C4-2B (cell line): ENCODE measurements around the gene BDH1.
A peak's percentile ranks its signal among the peaks of the same experiment; 100 is the strongest.
"Not testable (repeated sequence)": the region's sequence is repeated elsewhere in the genome, so short reads cannot be mapped to it uniquely, and the experiment has no call there.

Experiments used
- H3K27ac ChIP-seq: fragments of 450-650 bp; 2 replicates; pipeline ENCODE4 v1.5.1; 2017
- CTCF ChIP-seq: fragments of 450-650 bp; conservative IDR thresholded peaks from 2 replicates; pipeline ENCODE4 v1.5.1; 2017; ENCODE audit warnings: mild to moderate bottlenecking
- ZFX ChIP-seq: fragments of 450-650 bp; IDR thresholded peaks from 2 replicates; pipeline ENCODE4 v1.6.1; 2017

BDH1 gene

GRCh38 chr3:197555281-197556261 lies at the start of gene BDH1:
BDH1 (minus strand) TSS chr3:197555968; CDS start chr3:197546443, 9,525 bp downstream.
- TF ChIP-seq ZFX: peak; percentile 92
- no peak for TF ChIP-seq CTCF
- H3K27ac ChIP-seq: peak within 1 kb of the TSS; percentile 91

GRCh38 chr3:197603317-197603933 lies 47.7 kb upstream of the BDH1 start:
- H3K27ac ChIP-seq: no peak overlapping the region
- TF ChIP-seq CTCF (no peak), ZFX (no peak)

GRCh38 chr3:197602351-197602750 lies 46.6 kb upstream of the BDH1 start:
- not testable (repeated sequence) for H3K27ac ChIP-seq

- not testable (repeated sequence) for H3K27ac ChIP-seq
Measured at GRCh38 chr3:197601566-197601840, 45.7 kb upstream of the BDH1 start.

GRCh38 chr3:197600796-197601565 lies 45.2 kb upstream of the BDH1 start:
- TF ChIP-seq ZFX: no peak
- no peak for TF ChIP-seq CTCF
- no peak overlapping the region for H3K27ac ChIP-seq

GRCh38 chr3:197599089-197599765 lies 43.5 kb upstream of the BDH1 start:
- no peak overlapping the region for H3K27ac ChIP-seq
- TF ChIP-seq ZFX (no peak), CTCF (peak; percentile 99)

- no peak overlapping the region for H3K27ac ChIP-seq
- no peak for TF ChIP-seq CTCF
- TF ChIP-seq ZFX: no peak
Measured at GRCh38 chr3:197598404-197598980, 42.7 kb upstream of the BDH1 start.
